H1 (cell line): Measurements from ENCODE around the gene MAPK11. TPM values are rescaled to one million over a fixed set of nuclear protein-coding genes. Genes with fewer than 3 reads are reported as not detected.

Experiments used
- CTCF ChIA-PET: fragments of 300-600 bp; sonication (Branson Sonifier 250); formaldehyde crosslinking; loops from one replicate; lab custom pipeline; 2021; ENCODE audit not compliant: partially characterized antibody; lab: Charles Lee
- POLR2A ChIA-PET: fragments of 300-600 bp; sonication (Branson Sonifier 250); formaldehyde crosslinking; loops from one replicate; lab custom pipeline; 2021; ENCODE audit warnings: inconsistent platforms; ENCODE audit not compliant: partially characterized antibody; lab: Charles Lee
- DNase-seq, 2 experiments: peaks; one replicate each; pipeline versions ENCODE4 v3.0.0 to v3.0.0-alpha.2; 2010 to 2022; ENCODE audit warnings: low spot score in 2 of 2, low read depth in 1 of 2, mixed read lengths in 1 of 2
- FAIRE-seq: peaks from 2 replicates; lab custom pipeline; 2011; peaks lifted over from hg19 to GRCh38; lab: Jason Lieb, UNC
- H2AFZ ChIP-seq: 2 replicates; pipeline ENCODE4 v1.8.1; 2012; ENCODE audit warnings: low read length, inconsistent platforms
- H2AK5ac ChIP-seq: 2 replicates; pipeline ENCODE4 v1.6.1; 2013; ENCODE audit warnings: low read depth, low read length
- H2BK120ac ChIP-seq: replicated peaks from 2 replicates; pipeline ENCODE3; 2013; ENCODE audit warnings: low read depth, low read length, inconsistent platforms
- H2BK12ac ChIP-seq: 2 replicates; pipeline ENCODE4 v1.6.1; 2013; ENCODE audit warnings: low read depth, low read length
- H2BK15ac ChIP-seq: 2 replicates; pipeline ENCODE4 v1.6.1; 2013; ENCODE audit warnings: low read length
- H2BK20ac ChIP-seq: 2 replicates; pipeline ENCODE4 v1.6.1; 2013; ENCODE audit warnings: low read length
- H2BK5ac ChIP-seq: 2 replicates; pipeline ENCODE4 v1.6.1; 2013; ENCODE audit warnings: low read depth, low read length
- H3K14ac ChIP-seq: 2 replicates; pipeline ENCODE4 v1.6.1; 2013; ENCODE audit warnings: inconsistent platforms; ENCODE audit not compliant: insufficient read length
- H3K18ac ChIP-seq: 2 replicates; pipeline ENCODE4 v1.6.1; 2013; ENCODE audit warnings: low read length; ENCODE audit errors: extremely low read depth
- H3K23ac ChIP-seq: 2 replicates; pipeline ENCODE4 v1.6.1; 2013; ENCODE audit warnings: inconsistent platforms; ENCODE audit not compliant: insufficient read length
- H3K23me2 ChIP-seq: 2 replicates; pipeline ENCODE4 v1.6.1; 2013; ENCODE audit warnings: low read depth, low read length
- H3K27ac ChIP-seq: 2 replicates; pipeline ENCODE4 v1.6.1; 2011; ENCODE audit warnings: low read depth, low read length, inconsistent platforms
- H3K27me3 ChIP-seq, 4 experiments: replicated peaks in 1 of 4; 1 replicate in 1 of 4; 2 replicates in 3 of 4; pipeline versions ENCODE4 v1.6.1 to v1.8.1; 2011 to 2013; ENCODE audit warnings: low read length in 3 of 4, mild to moderate bottlenecking in 3 of 4, inconsistent platforms in 2 of 4, mixed read lengths in 2 of 4, moderate library complexity in 1 of 4; ENCODE audit not compliant: control insufficient read depth in 3 of 4, insufficient read depth in 3 of 4; ENCODE audit errors: extremely low read depth in 1 of 4
- H3K36me3 ChIP-seq, 4 experiments: 2 replicates each; pipeline versions ENCODE4 v1.6.1 to v1.8.1; 2011 to 2013; ENCODE audit warnings: mild to moderate bottlenecking in 4 of 4, low read length in 3 of 4, moderate library complexity in 2 of 4, control low read depth in 1 of 4, inconsistent platforms in 1 of 4; ENCODE audit not compliant: insufficient read depth in 4 of 4, control insufficient read depth in 2 of 4
- H3K4ac ChIP-seq: replicated peaks from 2 replicates; pipeline ENCODE3; 2013; ENCODE audit warnings: low read length, low read depth, mixed read lengths, inconsistent platforms; ENCODE audit not compliant: insufficient read length
- H3K4me1 ChIP-seq, 4 experiments: replicated peaks in 1 of 4; 1 replicate in 1 of 4; 2 replicates in 3 of 4; pipeline versions ENCODE4 v1.6.1 to v1.8.1; 2011 to 2013; ENCODE audit warnings: low read length in 3 of 4, inconsistent platforms in 2 of 4, mixed read lengths in 1 of 4; ENCODE audit not compliant: insufficient read depth in 4 of 4, control insufficient read depth in 3 of 4
- H3K4me2 ChIP-seq, 2 experiments: 2 replicates each; pipeline versions ENCODE4 v1.6.1 to v1.8.1; 2011 to 2013; ENCODE audit warnings: low read depth in 2 of 2, low read length in 2 of 2, control low read depth in 1 of 2, inconsistent platforms in 1 of 2, mild to moderate bottlenecking in 1 of 2; ENCODE audit not compliant: insufficient read depth in 1 of 2
- H3K4me3 ChIP-seq, 4 experiments: fragments of 200-600, 300-600 bp in 1 of 4; sonication (generic), shearing (Covaris generic), sonication (Bioruptor Twin) in 1 of 4; 2 replicates each; pipeline versions ENCODE4 v1.5.1 to v1.8.1; 2011 to 2016; ENCODE audit warnings: low read length in 4 of 4, low read depth in 3 of 4, control low read depth in 2 of 4, inconsistent platforms in 2 of 4, mild to moderate bottlenecking in 2 of 4, mixed read lengths in 1 of 4, moderate library complexity in 1 of 4; ENCODE audit not compliant: insufficient read depth in 2 of 4; ENCODE audit errors: extremely low read depth in 1 of 4
- H3K56ac ChIP-seq: replicated peaks from 2 replicates; pipeline ENCODE3; 2013; ENCODE audit warnings: low read depth, mild to moderate bottlenecking, mixed read lengths, low read length, inconsistent platforms; ENCODE audit not compliant: insufficient read length
- H3K79me1 ChIP-seq: 2 replicates; pipeline ENCODE4 v1.6.1; 2013; ENCODE audit warnings: low read depth, low read length, control low read depth
- H3K79me2 ChIP-seq, 2 experiments: 2 replicates each; pipeline versions ENCODE4 v1.6.1 to v1.8.1; 2012 to 2013; ENCODE audit warnings: low read length in 2 of 2, mild to moderate bottlenecking in 2 of 2, inconsistent platforms in 1 of 2; ENCODE audit not compliant: insufficient read depth in 2 of 2, control insufficient read depth in 1 of 2
- H3K9ac ChIP-seq, 4 experiments: replicated peaks in 1 of 4; 1 replicate in 1 of 4; 2 replicates in 3 of 4; pipeline versions ENCODE4 v1.6.1 to v1.8.1; 2011 to 2013; ENCODE audit warnings: low read depth in 3 of 4, low read length in 3 of 4, control low read depth in 2 of 4, mild to moderate bottlenecking in 2 of 4, moderate library complexity in 2 of 4, inconsistent platforms in 1 of 4; ENCODE audit errors: extremely low read depth in 1 of 4
- H3K9me3 ChIP-seq, 2 experiments: 2 replicates each; pipeline versions ENCODE4 v1.6.1 to v1.8.1; 2012 to 2013; ENCODE audit warnings: mild to moderate bottlenecking in 2 of 2, moderate library complexity in 2 of 2, control low read depth in 1 of 2, inconsistent platforms in 1 of 2, low read depth in 1 of 2, low read length in 1 of 2, mixed read lengths in 1 of 2; ENCODE audit not compliant: insufficient read depth in 2 of 2
- H4K20me1 ChIP-seq, 2 experiments: replicated peaks in 1 of 2; 2 replicates each; pipeline versions ENCODE3 to v1.8.1; 2011 to 2013; ENCODE audit warnings: inconsistent platforms in 2 of 2, low read length in 2 of 2, mild to moderate bottlenecking in 1 of 2; ENCODE audit not compliant: insufficient read depth in 2 of 2, control insufficient read depth in 1 of 2
- H4K5ac ChIP-seq: 2 replicates; pipeline ENCODE4 v1.6.1; 2013; ENCODE audit warnings: low read length, low read depth, mixed read lengths, inconsistent platforms; ENCODE audit not compliant: insufficient read length
- H4K8ac ChIP-seq: 2 replicates; pipeline ENCODE4 v1.8.0; 2013; ENCODE audit warnings: mild to moderate bottlenecking, moderate library complexity, low read length, inconsistent platforms; ENCODE audit not compliant: insufficient read depth; ENCODE audit errors: extremely low read depth
- H4K91ac ChIP-seq: replicated peaks from 2 replicates; pipeline ENCODE3; 2013; ENCODE audit warnings: low read length, mixed read lengths, inconsistent platforms; ENCODE audit not compliant: insufficient read length
- BCL11A ChIP-seq, 2 experiments: IDR thresholded peaks; one replicate each; pipeline ENCODE4 v1.6.1; 2011; ENCODE audit warnings: low read depth in 2 of 2, low read length in 2 of 2, mild to moderate bottlenecking in 2 of 2
- EGR1 ChIP-seq: IDR thresholded peaks from 2 replicates; pipeline ENCODE4 v1.6.1; 2011; ENCODE audit warnings: low read depth, low read length, borderline replicate concordance
- KDM1A ChIP-seq: fragments of 200-600, 300-600 bp; sonication (generic); IDR thresholded peaks from 2 replicates; pipeline ENCODE4 v1.7.1; 2016; ENCODE audit warnings: mild to moderate bottlenecking, low read length, borderline replicate concordance
- KDM4A ChIP-seq: IDR thresholded peaks from one replicate; pipeline ENCODE4 v1.7.1; 2012; ENCODE audit warnings: low read depth, mild to moderate bottlenecking, moderate library complexity, low read length, inconsistent platforms; ENCODE audit not compliant: severe bottlenecking
- MAX ChIP-seq: IDR thresholded peaks from 2 replicates; pipeline ENCODE4 v1.6.1; 2012; ENCODE audit warnings: inconsistent platforms
- POLR2A ChIP-seq, 2 experiments: IDR thresholded peaks; 1 replicate in 1 of 2; 2 replicates in 1 of 2; pipeline ENCODE4 v1.6.1; 2011; ENCODE audit warnings: low read depth in 2 of 2, low read length in 2 of 2, mild to moderate bottlenecking in 2 of 2; ENCODE audit errors: control extremely low read depth in 1 of 2
- POLR2AphosphoS5 ChIP-seq: IDR thresholded peaks from 2 replicates; pipeline ENCODE4 v1.6.1; 2011; ENCODE audit warnings: low read depth, low read length
- RNF2 ChIP-seq: fragments of 200-900, 300-1000 bp; sonication (generic); IDR thresholded peaks from 2 replicates; pipeline ENCODE4 v1.7.1; 2016; ENCODE audit warnings: borderline replicate concordance, low read depth, mild to moderate bottlenecking, antibody characterized with exemption, low read length; ENCODE audit not compliant: poor library complexity, severe bottlenecking; ENCODE audit errors: missing control alignments
- SP1 ChIP-seq: IDR thresholded peaks from 2 replicates; pipeline ENCODE4 v1.6.1; 2011; ENCODE audit warnings: low read depth, low read length
- USF2 ChIP-seq: IDR thresholded peaks from 2 replicates; pipeline ENCODE4 v1.6.1; 2011; ENCODE audit warnings: low read length, improper control_type of control experiment
- ZNF274 ChIP-seq: IDR thresholded peaks from 2 replicates; pipeline ENCODE4 v1.7.0; 2012; ENCODE audit warnings: low read length, borderline replicate concordance; ENCODE audit errors: extremely low read depth
- WGBS, 2 experiments: shearing (Covaris generic) in 1 of 2; methylation state at CpG; one replicate each; pipeline versions ENCODE4 v1.1.6 to v1.1.7; 2013 to 2015; ENCODE audit warnings: low lambda C conversion rate in 2 of 2, mixed read lengths in 2 of 2, inconsistent platforms in 1 of 2, low coverage in 1 of 2, missing lambda C conversion rate in 1 of 2; ENCODE audit not compliant: insufficient replicate concordance in 2 of 2, insufficient coverage in 1 of 2, insufficient read length in 1 of 2; ENCODE audit errors: extremely low coverage in 1 of 2, missing lambda C conversion rate in 1 of 2; 5-methylcytosine and 5-hydroxymethylcytosine counted together
- polyA plus RNA-seq, 7 experiments: library from polyadenylated mRNA; depleted of rRNA in 3 of 7; stranded (reverse) in 5 of 7; unstranded in 2 of 7; fragments of >200 nt in 5 of 7; fragments of 200-250 nt in 2 of 7; gene quantifications; 1 replicate in 5 of 7; 2 replicates in 1 of 7; 4 replicates in 1 of 7; pipeline versions ENCODE4 v1.2.1 to v1.2.3, GENCODE V29; 2011 to 2013; ENCODE audit warnings: missing spikeins in 2 of 7, mixed read lengths in 2 of 7
- total RNA-seq: library from RNA; stranded (reverse); fragmentation: NEBNext Ultra II Directional; extraction: Animal tissue kit (Norgen Biotek cat#: 25700); gene quantifications from 2 replicates; pipeline ENCODE4 v1.2.1, GENCODE V29; 2021

MAPK11 gene
- total and polyA plus RNA-seq, 2 of the 8 experiments (the other 6 are each of a cell fraction or from before 2014, with no cell fraction given), result 0.70 to 1.5 TPM

GRCh38 chr22:50311606-50312351 lies 41.6 kb upstream of the MAPK11 start:
- POLR2A ChIA-PET, result interaction anchor here (1.5 kb wide), 1 partner anchor 11 kb away, joined by 4 read pairs; no protein-coding TSS in a partner anchor
- DNase-seq, result no peak
- TF ChIP-seq RNF2 (no peak), USF2 (no peak), MAX (no peak), POLR2A (IDR thresholded peaks at IDR 0.05; ENCODE audit: control extremely low read depth in 1 of 2, low read depth in 2 of 2, low read length in 2 of 2) (no peak), KDM4A (no peak), ZNF274 (no peak), SP1 (no peak), BCL11A (IDR thresholded peaks at IDR 0.05; ENCODE audit: low read depth in 2 of 2, low read length in 2 of 2) (no peak), EGR1 (no peak), POLR2AphosphoS5 (no peak), KDM1A (no peak)

More at GRCh38 chr22:50311606-50312351, 41.6 kb upstream of the MAPK11 start:
- H3K14ac ChIP-seq, result no peak overlapping the region
- WGBS, 2 experiments, result 97% methylated on average over 17 of the region's 23 CpGs; no CpG with 5 or more reads in 1 of the 2 experiments
- peak overlapping the region; percentile 44; the same call in 1 of the 2 replicates for H2BK5ac ChIP-seq
- H4K91ac ChIP-seq, result peak overlapping the region; percentile 40
- H3K27ac ChIP-seq, result no peak overlapping the region
- peaks cover 2% of the 10 kb centered on the region; the same call in 1 of the 2 replicates for H3K23me2 ChIP-seq
- H3K23ac ChIP-seq, result no peak overlapping the region
- no peak overlapping the region for H3K56ac ChIP-seq
- no peaks in the 10 kb centered on the region for H3K36me3 ChIP-seq
- H3K27me3 ChIP-seq, result no peaks in the 10 kb centered on the region; a peak in 1 of 7 replicates
- no peak overlapping the region; a peak in 1 of 7 replicates for H3K9ac ChIP-seq
- no peak overlapping the region for H2AK5ac ChIP-seq
- no peak overlapping the region for H3K4me2 ChIP-seq
- H2AFZ ChIP-seq, result no peak overlapping the region
- no peak overlapping the region; the same call in 1 of the 2 replicates for H2BK15ac ChIP-seq
- H2BK20ac ChIP-seq, result no peak overlapping the region
- no peak overlapping the region for H4K5ac ChIP-seq
- H3K79me1 ChIP-seq, result no peaks in the 10 kb centered on the region
- no peak overlapping the region; the same call in 1 of the 2 replicates for H4K8ac ChIP-seq
- CTCF ChIA-PET, result interaction anchor here (1.6 kb wide), 1 partner anchor 9 kb away, joined by 6 read pairs; no protein-coding TSS in a partner anchor
- H2BK12ac ChIP-seq, result no peak overlapping the region
- no peak overlapping the region for H3K4ac ChIP-seq
- no peak overlapping the region for H3K4me3 ChIP-seq
- no peaks in the 10 kb centered on the region; a peak in 1 of 4 replicates for H3K9me3 ChIP-seq
- H4K20me1 ChIP-seq, result no peaks in the 10 kb centered on the region
- H3K79me2 ChIP-seq, result no peaks in the 10 kb centered on the region
- no peak overlapping the region for H2BK120ac ChIP-seq
- H3K4me1 ChIP-seq, result peaks cover 0 to 16% (median 10%) of the 10 kb centered on the region in 4 experiments; a peak in 5 of 7 replicates
- H3K18ac ChIP-seq, result no peak overlapping the region
- no peak for FAIRE-seq
